Suprapubic skin (tissue), 4 donors: ENCODE results near the gene FRAS1. TPM values are rescaled to one million over a fixed set of nuclear protein-coding genes. Genes with fewer than 3 reads are reported as not detected.
"Not testable (repeated sequence)": the region's sequence is repeated elsewhere in the genome, so short reads cannot be mapped to it uniquely, and the experiment has no call there.

Source experiments
- DNase-seq, 2 donors: peaks; one replicate each; pipeline ENCODE4 v3.0.0-alpha.2; 2019; ENCODE audit warnings: low spot score in 2 of 2
- H3K27ac ChIP-seq: fragments of 200-600 bp; sonication (generic); one replicate; pipeline ENCODE4 v1.5.1; 2019
- H3K27me3 ChIP-seq: fragments of 200-600 bp; sonication (generic); one replicate; pipeline ENCODE4 v1.5.1; 2019
- H3K36me3 ChIP-seq: fragments of 200-600 bp; sonication (generic); one replicate; pipeline ENCODE4 v1.5.1; 2019
- H3K4me1 ChIP-seq: fragments of 200-600 bp; sonication (generic); one replicate; pipeline ENCODE4 v1.5.1; 2019
- H3K4me3 ChIP-seq: fragments of 200-600 bp; sonication (generic); one replicate; pipeline ENCODE4 v1.5.1; 2019; ENCODE audit warnings: mild to moderate bottlenecking
- H3K9me3 ChIP-seq: fragments of 200-600 bp; sonication (generic); one replicate; pipeline ENCODE4 v1.5.1; 2019
- CTCF ChIP-seq, 2 donors: fragments of 200-600 bp in 1 of 2; fragments of 450-650 bp in 1 of 2; sonication (generic) in 1 of 2; IDR thresholded peaks; one replicate each; pipeline ENCODE4 v1.5.1; 2016 to 2019; ENCODE audit warnings: antibody characterized with exemption in 2 of 2, mild to moderate bottlenecking in 1 of 2, moderate library complexity in 1 of 2
- EP300 ChIP-seq: sonication (generic); formaldehyde crosslinking; IDR thresholded peaks from one replicate; pipeline ENCODE4 v1.6.1; 2017; ENCODE audit warnings: antibody characterized with exemption
- POLR2A ChIP-seq, 2 donors: fragments of 450-650 bp; IDR thresholded peaks; one replicate each; pipeline ENCODE4 v1.6.1; 2017; ENCODE audit warnings: antibody characterized with exemption in 2 of 2, mild to moderate bottlenecking in 2 of 2, moderate library complexity in 2 of 2
- POLR2AphosphoS5 ChIP-seq, 3 donors: sonication (generic); formaldehyde crosslinking; IDR thresholded peaks; one replicate each; pipeline ENCODE4 v1.6.1; 2017; ENCODE audit warnings: antibody characterized with exemption in 3 of 3
- WGBS: methylation state at CpG from one replicate; pipeline ENCODE4 v1.1.5; 2018; 5-methylcytosine and 5-hydroxymethylcytosine counted together
- total RNA-seq, 4 donors: library from RNA; depleted of rRNA; stranded (reverse); fragments of >200 nt; gene quantifications; one replicate each; pipeline ENCODE4 v1.1.0, GENCODE V29; 2016

FRAS1 gene
- total RNA-seq, 4 donors from 2014 or later = 1.4 to 24.9 (median 3.8) TPM

DNA sequence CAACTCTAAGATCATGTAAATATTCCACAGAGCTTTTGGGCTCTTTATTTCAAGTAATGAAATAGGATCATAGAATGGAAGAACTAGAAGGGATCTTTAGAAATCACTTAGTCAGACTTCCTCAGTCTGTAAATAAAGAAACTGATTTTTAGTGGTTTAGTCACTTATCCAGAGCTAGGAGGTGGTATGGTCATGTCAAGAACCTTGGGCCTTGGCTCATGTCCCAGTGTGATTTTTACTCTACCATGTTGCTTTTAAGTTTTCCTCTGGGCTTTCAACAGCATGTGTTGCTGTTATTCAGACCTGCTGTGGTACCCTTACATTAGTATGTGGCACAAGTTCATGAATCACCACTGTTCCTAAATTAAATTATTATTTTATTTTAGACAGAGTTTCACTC is 184.9 kb downstream of the FRAS1 start:
- no peaks in the 10 kb centered on the region for H3K27me3 ChIP-seq
- no peak for DNase-seq
- no peaks in the 10 kb centered on the region for H3K9me3 ChIP-seq
- no peak overlapping the region for H3K27ac ChIP-seq
- TF ChIP-seq POLR2AphosphoS5 (IDR thresholded peaks at IDR 0.05) = no peak
- no peak for TF ChIP-seq CTCF (IDR thresholded peaks at IDR 0.05)
- TF ChIP-seq EP300 = no peak
- TF ChIP-seq POLR2A (IDR thresholded peaks at IDR 0.05) = no peak
- no peaks in the 10 kb centered on the region for H3K4me1 ChIP-seq
- no peak overlapping the region for H3K4me3 ChIP-seq
- H3K36me3 ChIP-seq = no peaks in the 10 kb centered on the region

GRCh38 chr4:78244705-78245485 is 187.8 kb downstream of the FRAS1 start:
- H3K36me3 ChIP-seq = no peaks in the 10 kb centered on the region
- TF ChIP-seq CTCF (IDR thresholded peaks at IDR 0.05) = no peak
- TF ChIP-seq POLR2A (IDR thresholded peaks at IDR 0.05) = no peak
- TF ChIP-seq EP300 = no peak
- no peak for TF ChIP-seq POLR2AphosphoS5 (IDR thresholded peaks at IDR 0.05)
- WGBS = 77% methylated on average over 3 of the region's 3 CpGs
- no peak for DNase-seq
- no peak overlapping the region for H3K4me3 ChIP-seq
- no peak overlapping the region for H3K27ac ChIP-seq
- no peaks in the 10 kb centered on the region for H3K27me3 ChIP-seq
- no peaks in the 10 kb centered on the region for H3K4me1 ChIP-seq
- no peaks in the 10 kb centered on the region for H3K9me3 ChIP-seq

DNA sequence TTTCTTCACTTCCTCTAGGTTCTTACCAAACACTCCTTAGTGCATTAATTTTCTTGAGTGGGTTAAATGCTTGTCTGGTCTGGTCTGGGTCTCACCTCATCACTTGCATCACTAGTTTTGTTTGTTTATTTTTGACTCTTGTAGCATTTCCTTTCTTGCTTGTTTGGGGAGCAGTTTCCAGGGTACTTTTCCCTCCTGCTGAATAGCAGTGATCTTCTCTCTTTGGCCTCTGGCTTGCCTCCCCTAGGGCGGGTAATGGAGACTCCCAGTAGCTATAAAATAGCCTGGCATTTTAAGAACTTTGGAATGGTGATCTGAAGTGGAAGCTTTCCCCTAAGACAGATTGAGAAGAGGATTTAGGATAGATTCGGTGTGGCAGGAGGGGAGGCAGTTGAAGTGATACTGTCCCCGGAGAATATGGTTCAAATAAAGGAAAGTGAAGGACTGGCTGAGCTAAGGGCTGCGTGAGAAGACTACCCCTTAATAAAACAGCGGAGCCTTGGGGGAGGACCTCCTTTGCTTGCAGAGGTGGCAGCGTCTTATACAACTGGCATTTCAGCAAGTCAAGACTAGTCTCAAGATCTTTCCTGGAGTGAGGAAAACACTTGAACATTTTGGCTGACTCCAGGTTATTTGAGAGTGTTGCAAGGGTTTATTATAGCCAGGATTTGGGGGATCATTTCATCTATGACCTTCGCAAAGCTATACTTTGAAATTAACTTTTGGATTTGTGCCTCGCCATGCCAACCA is 190.6 kb downstream of the FRAS1 start:
- no peak for TF ChIP-seq POLR2A (IDR thresholded peaks at IDR 0.05)
- no peak for TF ChIP-seq EP300
- no peak for TF ChIP-seq CTCF (IDR thresholded peaks at IDR 0.05)
- TF ChIP-seq POLR2AphosphoS5 (IDR thresholded peaks at IDR 0.05) = no peak
- 62% methylated on average over 8 of the region's 8 CpGs for WGBS
- H3K9me3 ChIP-seq = no peaks in the 10 kb centered on the region
- no peaks in the 10 kb centered on the region for H3K36me3 ChIP-seq
- DNase-seq = no peak
- no peaks in the 10 kb centered on the region for H3K4me1 ChIP-seq
- H3K27ac ChIP-seq = no peak overlapping the region
- H3K27me3 ChIP-seq = no peaks in the 10 kb centered on the region
- H3K4me3 ChIP-seq = no peak overlapping the region

DNA sequence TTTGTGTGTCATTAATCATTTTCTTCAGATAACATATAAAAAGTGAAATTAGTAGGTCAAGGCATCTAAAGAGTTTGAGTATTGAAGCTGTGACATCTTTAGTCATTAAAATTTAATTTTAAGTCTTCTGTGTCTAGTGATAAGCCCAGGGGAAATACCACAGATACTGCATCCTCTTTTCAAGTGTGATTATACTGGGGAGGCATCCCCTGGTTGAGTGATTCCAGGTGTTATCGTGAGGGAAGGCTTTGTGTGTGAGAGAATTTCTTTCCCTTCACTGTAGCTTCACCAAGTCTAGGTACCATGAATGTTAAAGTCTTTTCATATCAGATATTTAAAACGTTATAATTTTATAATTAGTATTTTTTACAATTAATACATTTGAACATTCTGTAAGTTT is 193.4 kb downstream of the FRAS1 start:
- no peak for DNase-seq
- H3K4me1 ChIP-seq = no peaks in the 10 kb centered on the region
- H3K27ac ChIP-seq = no peak overlapping the region
- peaks cover 3% of the 10 kb centered on the region for H3K36me3 ChIP-seq
- H3K4me3 ChIP-seq = no peak overlapping the region
- TF ChIP-seq CTCF (IDR thresholded peaks at IDR 0.05) (no peak), POLR2AphosphoS5 (IDR thresholded peaks at IDR 0.05) (no peak), POLR2A (IDR thresholded peaks at IDR 0.05) (no peak), EP300 (no peak)
- H3K9me3 ChIP-seq = no peaks in the 10 kb centered on the region
- H3K27me3 ChIP-seq = no peaks in the 10 kb centered on the region
- WGBS = 69% methylated on average over 2 of the region's 2 CpGs

GRCh38 chr4:78252773-78253172 is 195.7 kb downstream of the FRAS1 start:
- DNase-seq, H3K4me3 ChIP-seq, H3K9me3 ChIP-seq, H3K27me3 ChIP-seq, H3K36me3 ChIP-seq, H3K4me1 ChIP-seq, H3K27ac ChIP-seq: not testable (repeated sequence)
- WGBS = 79% methylated on average over 8 of the region's 8 CpGs
